HG03460 (cell line): ENCODE data around the gene DYRK1A.

Source experiments
- ATAC-seq: cut with Tn5 transposase; IDR thresholded peaks from one replicate; pipeline ENCODE4 v1.9.1; 2021; ENCODE audit not compliant: unreplicated experiment

The DYRK1A gene

GRCh38 chr21:37384416-37384815 lies 17.8 kb downstream of the DYRK1A start:
- ATAC-seq: no peak

- ATAC-seq: no peak
Observed at GRCh38 chr21:37385179-37385765, 18.7 kb downstream of the DYRK1A start.

GRCh38 chr21:37386151-37386550 lies 19.6 kb downstream of the DYRK1A start:
- ATAC-seq: no peak

GRCh38 chr21:37389456-37389855 lies 22.9 kb downstream of the DYRK1A start:
- no peak for ATAC-seq

GRCh38 chr21:37391666-37392065 lies 25.1 kb downstream of the DYRK1A start:
- ATAC-seq: no peak

- ATAC-seq: no peak
Observed at GRCh38 chr21:37392441-37392840, 25.9 kb downstream of the DYRK1A start.

- ATAC-seq: no peak
Observed at GRCh38 chr21:37393030-37393429, 26.5 kb downstream of the DYRK1A start.

GRCh38 chr21:37393786-37394185 lies 27.2 kb downstream of the DYRK1A start:
- no peak for ATAC-seq

GRCh38 chr21:37395961-37396360 lies 29.4 kb downstream of the DYRK1A start:
- no peak for ATAC-seq

GRCh38 chr21:37396855-37397254 lies 30.3 kb downstream of the DYRK1A start:
- no peak for ATAC-seq

- no peak for ATAC-seq
Observed at GRCh38 chr21:37398697-37399096, 32.1 kb downstream of the DYRK1A start.

GRCh38 chr21:37402251-37402867 lies 35.8 kb downstream of the DYRK1A start:
- no peak for ATAC-seq

GRCh38 chr21:37405629-37406028 lies 39.1 kb downstream of the DYRK1A start:
- ATAC-seq: no peak

GRCh38 chr21:37407719-37408420 lies 41.3 kb downstream of the DYRK1A start:
- peak; percentile 46 for ATAC-seq

GRCh38 chr21:37408464-37409193 lies 42.1 kb downstream of the DYRK1A start:
- ATAC-seq: peak; percentile 17

GRCh38 chr21:37410639-37411038 lies 44.1 kb downstream of the DYRK1A start:
- no peak for ATAC-seq

- ATAC-seq: no peak
Observed at GRCh38 chr21:37412603-37413360, 46.2 kb downstream of the DYRK1A start.

- no peak for ATAC-seq
Observed at GRCh38 chr21:37413553-37414291, 47.1 kb downstream of the DYRK1A start.

- no peak for ATAC-seq
Observed at GRCh38 chr21:37414292-37415253, 48.0 kb downstream of the DYRK1A start.
